Measurements from ENCODE around the gene SHROOM3.

- TF ChIP-seq CTCF (IDR thresholded peaks at IDR 0.05) (no peak), POLR2A (IDR thresholded peaks at IDR 0.05) (no peak)
These were observed 90.7 kb downstream of the SHROOM3 start for GRCh38 chr4:76525751-76526150.

All from body of pancreas (tissue), 4 donors.